Measurements from ENCODE around the gene ADAMTS2. TPM values are rescaled to one million over a fixed set of nuclear protein-coding genes. Genes with fewer than 3 reads are reported as not detected.

Gene ADAMTS2
- total and polyA plus RNA-seq, 3 donors from 2014 or later: 10.9 to 19.8 (median 13.6) TPM

DNA sequence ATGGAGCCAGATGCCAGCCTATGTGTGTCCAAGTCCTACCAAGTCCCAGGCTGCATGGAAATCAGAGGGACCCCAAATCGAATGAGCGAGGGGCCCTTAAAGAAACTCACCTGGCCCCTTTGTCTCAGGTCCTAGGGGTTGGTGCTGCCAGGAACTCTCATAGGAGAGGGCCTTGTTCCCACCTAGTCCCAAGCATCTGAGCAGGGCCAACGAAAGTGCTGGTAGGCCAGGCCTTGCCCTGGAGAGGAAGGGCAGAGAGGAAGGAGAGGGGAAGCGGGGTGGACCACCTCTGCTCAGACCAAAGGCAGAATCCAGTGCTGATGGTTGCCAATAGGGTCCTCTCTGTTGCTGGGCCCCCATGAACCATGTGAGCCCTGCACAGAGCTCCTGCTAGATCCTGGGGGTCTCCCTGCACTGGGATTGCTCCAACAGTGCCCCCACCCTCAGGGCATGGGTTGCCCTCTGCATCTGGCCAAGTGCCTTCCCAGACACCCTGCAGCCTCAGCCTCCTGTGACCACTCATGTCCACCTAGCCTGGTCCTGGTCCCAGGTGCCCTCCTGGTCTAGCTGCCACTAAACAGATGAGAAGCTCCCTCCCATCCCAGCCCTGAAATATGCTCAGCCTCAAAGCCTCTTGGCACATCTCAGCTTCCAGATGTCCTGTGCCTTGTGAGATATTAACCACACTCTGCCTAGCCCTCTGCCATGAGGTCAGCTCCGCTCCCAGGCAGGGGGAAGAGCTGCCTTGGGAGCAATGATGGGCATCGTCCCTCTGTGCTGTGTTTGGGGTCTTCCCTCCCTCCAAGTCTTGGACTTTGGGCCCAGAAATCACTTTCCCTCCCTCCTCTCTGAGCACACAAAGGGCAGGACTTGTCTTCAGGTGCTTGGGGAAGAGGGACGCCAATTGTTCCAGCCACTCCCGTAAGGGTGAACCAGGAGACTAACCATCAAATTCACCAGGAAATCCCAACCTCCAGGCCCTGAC lies 109.6 kb downstream of the ADAMTS2 start:
- no peaks in the 10 kb centered on the region for H3K27me3 ChIP-seq
- H3K4me3 ChIP-seq: no peak overlapping the region
- H3K4me1 ChIP-seq: no peaks in the 10 kb centered on the region
- TF ChIP-seq CTCF (IDR thresholded peaks at IDR 0.05) (no peak), POLR2A (IDR thresholded peaks at IDR 0.05) (no peak)
- intact Hi-C loops (cut with DNase I; ENCODE audit: low total_unique reads): no loop called here
- no peak for DNase-seq
- no peaks in the 10 kb centered on the region for H3K9me3 ChIP-seq
- 95 to 96% methylated on average over 7 to 8 of the region's 8 CpGs for WGBS, 2 donors
- H3K36me3 ChIP-seq (ENCODE audit: low read depth, missing control alignments): no peaks in the 10 kb centered on the region
- H3K27ac ChIP-seq: no peak overlapping the region

GRCh38 chr5:179234563-179235135 lies 110.6 kb downstream of the ADAMTS2 start:
- intact Hi-C loops (cut with DNase I; ENCODE audit: low total_unique reads): no loop called here
- no peak for DNase-seq
- Histone ChIP-seq H3K9me3 (no peaks in the 10 kb centered on the region), H3K27me3 (no peaks in the 10 kb centered on the region), H3K4me1 (no peaks in the 10 kb centered on the region), H3K27ac (no peak overlapping the region), H3K36me3 (ENCODE audit: low read depth, missing control alignments) (no peaks in the 10 kb centered on the region), H3K4me3 (no peak overlapping the region)
- no peak for TF ChIP-seq POLR2A (IDR thresholded peaks at IDR 0.05)
- TF ChIP-seq CTCF (IDR thresholded peaks at IDR 0.05): no peak
- 92% methylated on average over 12 of the region's 12 CpGs for WGBS, 2 donors

GRCh38 chr5:179233909-179234562 lies 111.2 kb downstream of the ADAMTS2 start:
- WGBS, 2 donors: 88 to 89% methylated on average over 7 to 12 of the region's 12 CpGs
- no peak for DNase-seq
- intact Hi-C loops (cut with DNase I; ENCODE audit: low total_unique reads): no loop called here

DNA sequence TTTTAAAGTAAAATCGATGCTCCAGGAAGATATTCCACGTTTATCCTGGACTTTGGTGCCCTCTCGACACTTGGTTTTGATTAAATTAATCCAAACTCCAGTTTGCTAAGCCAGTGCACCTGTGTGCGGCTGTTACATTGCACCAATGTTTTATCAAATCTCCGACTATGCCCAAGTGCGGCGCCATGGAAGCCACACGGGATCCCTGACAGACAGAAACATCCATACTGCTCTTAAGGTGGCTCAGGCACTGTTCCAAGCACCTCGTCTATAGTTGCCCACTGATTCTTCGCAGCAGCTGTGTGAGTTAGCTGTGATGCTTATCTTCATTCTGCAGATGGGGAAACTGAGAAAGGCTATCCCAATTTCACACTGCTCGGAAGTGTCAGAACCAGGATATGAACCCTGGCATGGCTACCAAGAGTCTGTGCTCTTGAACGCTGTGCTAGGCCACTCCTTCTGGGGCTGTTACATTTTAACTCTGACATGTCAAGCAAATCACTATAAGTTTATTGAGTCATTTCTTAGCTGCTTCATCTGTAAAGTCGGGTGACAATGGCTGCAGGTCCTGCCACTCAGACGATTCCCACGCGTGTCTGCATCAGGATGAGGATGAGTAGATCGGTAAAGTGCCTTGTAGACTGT lies 113.0 kb downstream of the ADAMTS2 start:
- WGBS, 2 donors: 84 to 91% methylated on average over 17 of the region's 17 CpGs
- no peaks in the 10 kb centered on the region for H3K36me3 ChIP-seq (ENCODE audit: low read depth, missing control alignments)
- intact Hi-C loops (cut with DNase I; ENCODE audit: low total_unique reads): no loop called here

More at GRCh38 chr5:179233909-179234562, 111.2 kb downstream of the ADAMTS2 start:
- no peak for TF ChIP-seq CTCF (IDR thresholded peaks at IDR 0.05)
- TF ChIP-seq POLR2A (IDR thresholded peaks at IDR 0.05): no peak
- Histone ChIP-seq H3K27me3 (no peaks in the 10 kb centered on the region), H3K27ac (no peak overlapping the region), H3K9me3 (no peaks in the 10 kb centered on the region), H3K4me3 (no peak overlapping the region), H3K36me3 (ENCODE audit: low read depth, missing control alignments) (no peaks in the 10 kb centered on the region), H3K4me1 (no peaks in the 10 kb centered on the region)

More for the DNA sequence above, 113.0 kb downstream of the ADAMTS2 start:
- no peak for DNase-seq
- TF ChIP-seq CTCF (IDR thresholded peaks at IDR 0.05) (no peak), POLR2A (IDR thresholded peaks at IDR 0.05) (no peak)
- Histone ChIP-seq H3K4me3 (no peak overlapping the region), H3K27me3 (no peaks in the 10 kb centered on the region), H3K9me3 (no peaks in the 10 kb centered on the region), H3K4me1 (peaks cover 10% of the 10 kb centered on the region), H3K27ac (no peak overlapping the region)
